Smooth muscle cell (in vitro differentiated cells): ENCODE data around the gene CUL9. TPM values are rescaled to one million over a fixed set of nuclear protein-coding genes. Genes with fewer than 3 reads are reported as not detected.

Experiments used
- DNase-seq: peaks from one replicate; lab custom pipeline; 2025; ENCODE audit not compliant: unreplicated experiment; lab: John Stamatoyannopoulos, UW
- H2AFZ ChIP-seq: fragments of 200-600 bp; sonication (generic); 2 replicates; pipeline ENCODE4 v1.6.0; 2016; ENCODE audit warnings: antibody characterized with exemption, low read depth, mild to moderate bottlenecking
- H3F3A ChIP-seq: fragments of 200-600 bp; sonication (generic); 2 replicates; pipeline ENCODE4 v1.6.0; 2017; ENCODE audit warnings: antibody characterized with exemption, low read depth
- H3K27ac ChIP-seq: fragments of 200-600 bp; sonication (generic); 2 replicates; pipeline ENCODE4 v1.5.1; 2016; ENCODE audit warnings: low read depth, mild to moderate bottlenecking
- H3K27me3 ChIP-seq: fragments of 200-600 bp; sonication (generic); 2 replicates; pipeline ENCODE4 v1.6.1; 2016; ENCODE audit warnings: low read depth, mild to moderate bottlenecking
- H3K36me3 ChIP-seq: fragments of 200-600 bp; sonication (generic); 2 replicates; pipeline ENCODE4 v1.5.1; 2016; ENCODE audit warnings: low read depth
- H3K4me1 ChIP-seq: fragments of 200-600 bp; sonication (generic); 2 replicates; pipeline ENCODE4 v1.5.1; 2016; ENCODE audit warnings: low read depth
- H3K4me2 ChIP-seq: fragments of 200-600 bp; sonication (generic); 2 replicates; pipeline ENCODE4 v1.6.0; 2016; ENCODE audit warnings: mild to moderate bottlenecking
- H3K4me3 ChIP-seq: fragments of 200-600 bp; sonication (generic); 2 replicates; pipeline ENCODE4 v1.5.1; 2016; ENCODE audit warnings: mild to moderate bottlenecking
- H3K79me2 ChIP-seq: fragments of 200-600 bp; sonication (generic); 2 replicates; pipeline ENCODE4 v1.6.0; 2016; ENCODE audit warnings: low read depth, mild to moderate bottlenecking
- H3K9ac ChIP-seq: fragments of 200-600 bp; sonication (generic); 2 replicates; pipeline ENCODE4 v1.6.0; 2016; ENCODE audit warnings: low read depth
- H3K9me3 ChIP-seq: fragments of 200-600 bp; sonication (generic); replicated peaks from 2 replicates; pipeline ENCODE4 v1.5.1; 2016; ENCODE audit warnings: low read depth
- H4K20me1 ChIP-seq: fragments of 200-600 bp; sonication (generic); 2 replicates; pipeline ENCODE4 v1.6.0; 2016; ENCODE audit warnings: low read depth
- CTCF ChIP-seq: fragments of 200-600 bp; sonication (generic); IDR thresholded peaks from 2 replicates; pipeline ENCODE4 v1.5.1; 2017; ENCODE audit warnings: borderline replicate concordance, mild to moderate bottlenecking, antibody characterized with exemption; ENCODE audit not compliant: insufficient read depth, poor library complexity, severe bottlenecking
- WGBS: methylation state at CpG from one replicate; pipeline ENCODE4 v1.1.7; 2016; ENCODE audit warnings: low lambda C conversion rate; 5-methylcytosine and 5-hydroxymethylcytosine counted together
- polyA plus RNA-seq: library from polyadenylated mRNA; unstranded; fragments of >200 nt; fragmentation: Nextera tagmentation; extraction: Ambion mirVana; gene quantifications from 2 replicates; pipeline ENCODE4 v1.2.1, GENCODE V29; 2016
- total RNA-seq: library from RNA; depleted of rRNA; stranded (reverse); fragments of >200 nt; gene quantifications from 2 replicates; pipeline ENCODE4 v1.2.3, GENCODE V29; 2014

CUL9 gene
- total and polyA plus RNA-seq, 2 experiments from 2014 or later: 13.9 to 18.8 TPM

- Histone ChIP-seq H3K27me3 (no peaks in the 10 kb centered on the region), H3K4me3 (no peak overlapping the region), H3F3A (no peaks in the 10 kb centered on the region), H4K20me1 (no peaks in the 10 kb centered on the region), H3K27ac (no peak overlapping the region), H2AFZ (no peak overlapping the region), H3K4me1 (no peaks in the 10 kb centered on the region), H3K9ac (no peak overlapping the region), H3K36me3 (no peaks in the 10 kb centered on the region), H3K9me3 (no peaks in the 10 kb centered on the region), H3K79me2 (no peaks in the 10 kb centered on the region), H3K4me2 (no peak overlapping the region)
- DNase-seq: no peak
- whole genome bisulfite sequencing: 97% methylated on average over 8 of the region's 8 CpGs
- TF ChIP-seq CTCF: no peak
Measured at GRCh38 chr6:43203718-43204095, 21.7 kb downstream of the CUL9 start.

DNA sequence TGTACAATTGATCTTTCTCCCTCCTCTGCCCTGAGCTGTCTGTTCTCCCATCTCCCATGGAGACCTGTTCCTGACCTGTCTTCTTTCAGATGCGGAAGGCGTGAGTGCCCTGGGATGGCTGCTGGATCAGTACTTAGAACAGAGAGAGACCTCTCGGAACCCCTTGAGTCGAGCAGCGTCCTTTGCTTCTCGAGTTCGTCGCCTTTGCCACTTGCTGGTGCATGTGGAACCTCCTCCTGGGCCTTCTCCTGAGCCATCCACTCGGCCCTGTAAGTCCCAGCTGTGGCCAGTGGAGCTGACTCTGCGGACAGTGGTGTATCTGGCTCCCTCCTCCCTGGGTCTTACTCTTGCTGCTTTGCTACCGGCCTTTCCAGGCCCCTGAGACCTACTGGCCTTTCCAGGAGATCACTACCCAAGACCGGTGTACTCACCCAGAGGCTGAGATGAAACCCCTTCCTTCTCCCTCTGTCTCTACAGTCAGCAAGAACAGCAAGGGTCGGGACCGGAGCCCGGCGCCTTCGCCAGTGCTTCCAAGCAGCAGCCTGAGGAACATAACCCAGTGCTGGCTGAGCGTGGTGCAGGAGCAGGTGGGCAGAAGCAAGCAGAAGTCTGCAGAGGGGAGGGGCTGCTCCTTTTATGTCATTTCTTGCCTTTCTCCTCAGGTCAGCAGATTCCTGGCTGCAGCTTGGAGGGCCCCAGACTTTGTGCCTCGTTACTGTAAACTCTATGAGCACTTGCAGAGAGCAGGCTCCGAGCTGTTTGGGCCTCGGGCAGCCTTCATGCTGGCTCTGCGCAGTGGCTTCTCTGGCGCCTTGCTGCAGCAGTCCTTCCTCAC, 22.5 kb downstream of the CUL9 start:
- Histone ChIP-seq H3K4me3 (no peak overlapping the region), H3K4me1 (no peaks in the 10 kb centered on the region), H3K27ac (no peak overlapping the region), H3K9me3 (no peaks in the 10 kb centered on the region), H3F3A (no peaks in the 10 kb centered on the region), H3K9ac (no peak overlapping the region), H2AFZ (no peak overlapping the region), H3K27me3 (no peaks in the 10 kb centered on the region), H3K79me2 (no peaks in the 10 kb centered on the region), H4K20me1 (no peaks in the 10 kb centered on the region), H3K4me2 (no peak overlapping the region), H3K36me3 (no peaks in the 10 kb centered on the region)
- no peak for TF ChIP-seq CTCF
- 94% methylated on average over 23 of the region's 23 CpGs for WGBS
- no peak for DNase-seq

- H4K20me1 ChIP-seq: no peaks in the 10 kb centered on the region
- DNase-seq: no peak
- 96% methylated on average over 10 of the region's 10 CpGs for WGBS
- no peaks in the 10 kb centered on the region for H3K9me3 ChIP-seq
- H3K4me1 ChIP-seq: no peaks in the 10 kb centered on the region
- no peaks in the 10 kb centered on the region for H3K27me3 ChIP-seq
- no peak overlapping the region for H3K27ac ChIP-seq
- no peak overlapping the region for H2AFZ ChIP-seq
- no peak overlapping the region for H3K4me3 ChIP-seq
- TF ChIP-seq CTCF: no peak
- H3K36me3 ChIP-seq: no peaks in the 10 kb centered on the region
- no peaks in the 10 kb centered on the region for H3K79me2 ChIP-seq
- H3K4me2 ChIP-seq: no peak overlapping the region
- H3K9ac ChIP-seq: no peak overlapping the region
- no peaks in the 10 kb centered on the region for H3F3A ChIP-seq
Measured at GRCh38 chr6:43205849-43206248, 23.9 kb downstream of the CUL9 start.

DNA sequence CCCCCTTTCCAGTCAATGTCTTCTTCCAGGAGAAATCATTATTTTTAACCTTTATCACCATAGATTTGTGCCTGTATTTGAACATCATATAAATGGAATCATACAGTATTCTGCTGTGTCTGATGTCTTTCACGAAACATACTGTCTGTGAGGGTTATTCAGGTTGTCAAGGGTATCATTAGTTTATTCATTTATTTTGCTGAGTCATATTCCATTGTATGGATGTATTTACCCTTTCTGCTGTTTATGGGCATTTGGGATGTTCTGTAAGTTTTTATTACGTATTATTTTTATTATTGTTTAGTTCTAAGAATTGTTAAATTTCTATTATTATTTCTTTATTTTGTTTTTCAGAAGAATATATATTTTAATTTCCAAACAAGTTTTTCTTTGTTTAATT, 25.3 kb downstream of the CUL9 start:
- Histone ChIP-seq H3K9ac (no peak overlapping the region), H3K79me2 (no peaks in the 10 kb centered on the region), H3F3A (no peaks in the 10 kb centered on the region), H3K36me3 (no peaks in the 10 kb centered on the region), H4K20me1 (no peaks in the 10 kb centered on the region), H3K4me1 (no peaks in the 10 kb centered on the region), H3K4me2 (no peak overlapping the region), H3K27me3 (no peaks in the 10 kb centered on the region), H2AFZ (no peak overlapping the region), H3K9me3 (no peaks in the 10 kb centered on the region), H3K4me3 (no peak overlapping the region), H3K27ac (no peak overlapping the region)
- WGBS: 95% methylated on average over 2 of the region's 2 CpGs
- no peak for DNase-seq
- TF ChIP-seq CTCF: no peak
